Kidney (tissue), 14 donors: ENCODE measurements around the gene ZNF12. TPM values are rescaled to one million over a fixed set of nuclear protein-coding genes. Genes with fewer than 3 reads are reported as not detected.

ENCODE experiments used
- DNase-seq, 5 donors: peaks; one replicate each; pipeline ENCODE4 v3.0.0-alpha.2; 2013 to 2020
- FAIRE-seq: peaks from 2 replicates; lab custom pipeline; 2012; peaks lifted over from hg19 to GRCh38; lab: Jason Lieb, UNC
- H3K27ac ChIP-seq, 2 donors: one replicate each; pipeline ENCODE4 v1.7.0; 2013; ENCODE audit warnings: low read depth in 2 of 2, low read length in 2 of 2, inconsistent platforms in 1 of 2
- H3K27me3 ChIP-seq: one replicate; pipeline ENCODE4 v1.7.1; 2013; ENCODE audit warnings: low read length, inconsistent platforms; ENCODE audit not compliant: control insufficient read depth, insufficient read depth
- H3K36me3 ChIP-seq, 3 donors: one replicate each; pipeline versions ENCODE4 v1.7.0 to v1.7.1; 2013; ENCODE audit warnings: low read length in 3 of 3, control low read depth in 1 of 3, inconsistent platforms in 1 of 3; ENCODE audit not compliant: insufficient read depth in 3 of 3, control insufficient read depth in 2 of 3
- H3K4me1 ChIP-seq, 3 donors: one replicate each; pipeline versions ENCODE4 v1.7.0 to v1.7.1; 2013; ENCODE audit warnings: low read length in 3 of 3, inconsistent platforms in 1 of 3, low read depth in 1 of 3; ENCODE audit not compliant: control insufficient read depth in 2 of 3, insufficient read depth in 2 of 3
- H3K4me3 ChIP-seq, 3 donors: one replicate each; pipeline versions ENCODE4 v1.7.0 to v1.8.1; 2013; ENCODE audit warnings: low read length in 3 of 3, control low read depth in 1 of 3, inconsistent platforms in 1 of 3
- H3K9ac ChIP-seq, 3 donors: one replicate each; pipeline versions ENCODE4 v1.7.0 to v1.7.1; 2013; ENCODE audit warnings: low read length in 3 of 3, control low read depth in 1 of 3, inconsistent platforms in 1 of 3
- H3K9me3 ChIP-seq, 3 donors: one replicate each; pipeline versions ENCODE4 v1.7.0 to v1.7.1; 2013; ENCODE audit warnings: low read length in 3 of 3, control low read depth in 1 of 3, inconsistent platforms in 1 of 3; ENCODE audit not compliant: control insufficient read depth in 2 of 3, insufficient read depth in 1 of 3
- CTCF ChIP-seq: IDR thresholded peaks from 3 replicates; pipeline ENCODE4 v1.5.1; 2012; ENCODE audit warnings: mild to moderate bottlenecking, moderate library complexity, borderline replicate concordance; ENCODE audit not compliant: insufficient read depth; ENCODE audit errors: extremely low read depth
- intact Hi-C: fragments of 100-400 bp; cut with DNase I; formaldehyde crosslinking; loops from one replicate; pipeline ENCODE4 v1.11.1; 2022
- polyA plus RNA-seq: library from polyadenylated mRNA; stranded (reverse); fragments of 350-450 nt; fragmentation: Illumina TruSeq; extraction: RNeasy Lipid Tissue Mini Kit (QIAGEN cat#74804); gene quantifications from one replicate; pipeline ENCODE4 v1.2.3, GENCODE V29; 2014; ENCODE audit warnings: low read depth, low replicate concordance; ENCODE audit not compliant: insufficient read depth
- total RNA-seq: library from RNA; stranded (reverse); fragmentation: NEBNext Ultra II Directional; extraction: Animal tissue kit (Norgen Biotek cat#: 25700); gene quantifications from one replicate; pipeline ENCODE4 v1.2.1, GENCODE V29; 2021
- donor health status: control.
- donor health status: control.
- donor health status: control.
- donor health status: control.
- donor health status: control.
- donor health status: DM: yes; HTN: yes; CAD: no.
- donor health status: Normal renal cell carcinoma (clear cell type).

ZNF12 gene
- total and polyA plus RNA-seq, 2 donors from 2014 or later = 9.9 to 31.3 TPM

DNA sequence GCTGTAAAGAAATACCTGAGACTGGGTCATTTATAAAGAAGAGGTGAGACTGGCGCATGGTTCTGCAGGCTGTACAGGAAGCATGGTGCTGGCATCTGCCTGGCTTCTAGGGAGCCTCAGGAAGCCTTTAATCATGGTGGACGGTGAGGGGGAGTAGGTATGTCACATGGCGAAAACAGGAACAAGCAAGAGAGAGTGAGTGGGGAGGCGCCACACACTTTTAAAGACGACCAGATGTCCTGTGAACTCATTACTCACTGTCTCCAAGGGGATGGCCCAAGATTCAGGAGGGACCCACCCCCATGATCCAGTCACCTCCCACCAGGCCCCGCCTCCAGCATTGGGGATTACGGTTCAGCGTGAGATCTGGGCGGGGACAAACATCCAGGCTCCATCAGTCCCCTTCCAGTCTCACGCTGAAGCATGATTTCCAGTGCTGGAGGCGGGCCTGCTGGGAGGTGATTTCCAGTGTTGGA lies 66.5 kb downstream of the ZNF12 start:
- Histone ChIP-seq H3K4me1 (peaks cover 0 to 12% (median 0%) of the 10 kb centered on the region in 3 donors), H3K4me3 (no peak overlapping the region), H3K27ac (no peak overlapping the region), H3K9ac (no peak overlapping the region), H3K27me3 (no peaks in the 10 kb centered on the region), H3K9me3 (no peaks in the 10 kb centered on the region), H3K36me3 (peaks cover 0 to 25% (median 17%) of the 10 kb centered on the region in 3 donors)
- TF ChIP-seq CTCF = no peak
- intact Hi-C loops = no loop called here
- DNase-seq (peak in 1 of 5 donors; percentile 81), FAIRE-seq (no peak)

- no peak overlapping the region for H3K9ac ChIP-seq
- no peaks in the 10 kb centered on the region for H3K9me3 ChIP-seq
- peak in 1 of 5 donors; percentile 53 for DNase-seq
- H3K27me3 ChIP-seq = no peaks in the 10 kb centered on the region
- no peak overlapping the region for H3K4me3 ChIP-seq
- FAIRE-seq = no peak
- H3K27ac ChIP-seq = no peak overlapping the region
- intact Hi-C loops = no loop called here
- H3K36me3 ChIP-seq = peaks cover 0 to 25% (median 14%) of the 10 kb centered on the region in 3 donors
- peaks cover 0 to 12% (median 0%) of the 10 kb centered on the region in 3 donors for H3K4me1 ChIP-seq
- TF ChIP-seq CTCF = no peak
Measured at GRCh38 chr7:6639627-6640026, 67.1 kb downstream of the ZNF12 start.

DNA sequence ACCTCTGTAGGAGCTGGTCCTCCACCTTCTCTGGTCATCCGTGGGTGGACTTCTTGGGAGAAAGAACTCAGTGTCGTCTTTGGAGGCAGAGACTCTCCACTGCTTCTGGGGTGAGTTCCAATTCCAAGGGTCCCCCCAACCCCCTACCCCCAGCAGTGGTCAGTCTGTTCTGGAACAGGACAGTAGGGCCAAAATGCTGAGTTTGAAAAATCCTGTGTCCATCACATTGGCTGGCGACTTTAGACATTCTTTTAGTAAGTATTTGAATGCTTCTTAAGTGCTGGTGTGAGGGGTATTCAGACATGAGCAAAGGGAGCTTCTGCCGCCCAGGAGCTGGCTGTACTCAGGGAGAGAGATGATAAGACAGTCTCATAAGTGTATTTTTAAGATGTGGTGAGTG lies 67.7 kb downstream of the ZNF12 start:
- intact Hi-C loops = no loop called here
- no peaks in the 10 kb centered on the region for H3K9me3 ChIP-seq
- TF ChIP-seq CTCF = no peak
- peaks cover 0 to 12% (median 0%) of the 10 kb centered on the region in 3 donors for H3K4me1 ChIP-seq
- H3K27ac ChIP-seq = no peak overlapping the region
- H3K36me3 ChIP-seq = peaks cover 0 to 25% (median 11%) of the 10 kb centered on the region in 3 donors
- no peak overlapping the region for H3K4me3 ChIP-seq
- FAIRE-seq (no peak), DNase-seq (no peak)
- no peak overlapping the region for H3K9ac ChIP-seq
- H3K27me3 ChIP-seq = no peaks in the 10 kb centered on the region

Other genes starting within 250 kb of the ZNF12 start
- gene KDELR2, start 222.8 kb downstream of the ZNF12 start, total RNA-seq = 109 TPM
- gene KDELR2, start 222.8 kb downstream of the ZNF12 start, polyA plus RNA-seq = 108 TPM
- 0.76 TPM for gene GRID2IP, start 155.5 kb downstream of the ZNF12 start, total RNA-seq
- 0.11 TPM for gene GRID2IP, start 155.5 kb downstream of the ZNF12 start, polyA plus RNA-seq
- gene ZDHHC4, start 129.5 kb downstream of the ZNF12 start, total RNA-seq = 62.4 TPM
- 84.1 TPM for gene ZDHHC4, start 129.5 kb downstream of the ZNF12 start, polyA plus RNA-seq
- gene INTS15, start 116.9 kb downstream of the ZNF12 start, total RNA-seq = 26.7 TPM
- 16.9 TPM for gene INTS15, start 116.9 kb downstream of the ZNF12 start, polyA plus RNA-seq
- 5.4 TPM for gene ZNF853, start 91.3 kb downstream of the ZNF12 start, total RNA-seq
- 3.4 TPM for gene ZNF853, start 91.3 kb downstream of the ZNF12 start, polyA plus RNA-seq
- 31.7 TPM for gene ZNF316, start 69.6 kb downstream of the ZNF12 start, total RNA-seq
- gene ZNF316, start 69.6 kb downstream of the ZNF12 start, polyA plus RNA-seq = 7.2 TPM
- 0.22 TPM for gene RSPH10B2, start 47.2 kb upstream of the ZNF12 start, total RNA-seq
- not detected for gene RSPH10B2, start 47.2 kb upstream of the ZNF12 start, polyA plus RNA-seq
- 64.2 TPM for gene CCZ1B, start 119.3 kb upstream of the ZNF12 start, total RNA-seq
- 32.5 TPM for gene CCZ1B, start 119.3 kb upstream of the ZNF12 start, polyA plus RNA-seq